ENCODE measurements around the gene HTR2C. TPM values are rescaled to one million over a fixed set of nuclear protein-coding genes. Genes with fewer than 3 reads are reported as not detected.

Gene HTR2C
- total RNA-seq, 1 experiment from 2014 or later: 1.5 TPM

- Histone ChIP-seq H4K8ac (replicated peaks; ENCODE audit: insufficient read length, low read depth, low read length) (no peak overlapping the region), H3K79me1 (ENCODE audit: insufficient read depth, low read depth, low read length, poor library complexity, severe bottlenecking) (no peaks in the 10 kb centered on the region), H2BK12ac (ENCODE audit: insufficient read length, low read depth, low read length) (no peak overlapping the region), H3K27ac (ENCODE audit: insufficient read length, low read depth, low read length) (no peak overlapping the region), H3K18ac (ENCODE audit: insufficient read length, low read depth, low read length) (no peak overlapping the region), H2BK20ac (ENCODE audit: low read depth, low read length, poor library complexity, severe bottlenecking) (no peak overlapping the region), H2AFZ (ENCODE audit: low read length) (no peak overlapping the region), H3T11ph (ENCODE audit: low read length) (no peak overlapping the region), H2BK5ac (ENCODE audit: insufficient read length, low read length) (no peak overlapping the region), H3K9ac (ENCODE audit: extremely low read depth, insufficient read length, low read length) (no peak overlapping the region), H3K9me3 (ENCODE audit: control insufficient read depth, low read depth, low read length) (no peaks in the 10 kb centered on the region), H3K4me1 (ENCODE audit: insufficient read depth, low read length) (peaks cover 6% of the 10 kb centered on the region; the same call in 1 of the 2 replicates), H4K91ac (ENCODE audit: insufficient read length, low read depth, low read length) (no peak overlapping the region), H3K79me2 (ENCODE audit: insufficient read depth, low read length) (no peaks in the 10 kb centered on the region), H3K23ac (ENCODE audit: insufficient read length, low read depth, low read length) (no peak overlapping the region), H2BK15ac (ENCODE audit: low read depth, low read length) (no peak overlapping the region), H3K4ac (ENCODE audit: low read depth, low read length) (no peak overlapping the region), H2BK120ac (ENCODE audit: low read depth, low read length, poor library complexity, severe bottlenecking) (no peak overlapping the region), H3K14ac (ENCODE audit: insufficient read depth, low read length) (no peak overlapping the region), H4K5ac (ENCODE audit: insufficient read length, low read depth, low read length) (no peak overlapping the region), H3K56ac (ENCODE audit: insufficient read length, low read depth, low read length) (no peak overlapping the region), H3K27me3 (ENCODE audit: insufficient read depth, low read length) (no peaks in the 10 kb centered on the region), H2AK5ac (ENCODE audit: insufficient read length, low read length) (no peak overlapping the region), H3K23me2 (ENCODE audit: insufficient read length, low read depth, low read length, poor library complexity, severe bottlenecking) (no peaks in the 10 kb centered on the region), H4K20me1 (ENCODE audit: control insufficient read depth, insufficient read depth, insufficient read length) (no peaks in the 10 kb centered on the region), H3K4me2 (ENCODE audit: insufficient read depth, insufficient read length, low read length) (no peak overlapping the region)
- Mint-ChIP-seq H3K9me3 (peaks cover 0 to 5% of the 10 kb centered on the region in 2 experiments; a peak in 3 of 5 replicates), H3K27me3 (ENCODE audit: low read depth) (no peaks in the 10 kb centered on the region; the same call in 1 of the 2 replicates), H3K27ac (no peak overlapping the region), H3K4me1 (peaks cover 48 to 61% of the 10 kb centered on the region in 2 experiments), H3K4me3 (no peak overlapping the region), H3K36me3 (ENCODE audit: insufficient read depth in 1 of 3, low read depth in 3 of 3) (peaks cover 0 to 20% (median 3%) of the 10 kb centered on the region in 3 experiments; a peak in 4 of 7 replicates)
- no CpG with 5 or more reads among the region's 3 CpGs for WGBS (ENCODE audit: extremely low coverage, insufficient read length, low lambda C conversion rate)
- no peak for DNase-seq
- no peak for TF ChIP-seq CTCF (conservative IDR thresholded peaks at IDR 0.05)
Measured at GRCh38 chrX:114903618-114904017, 319.7 kb downstream of the HTR2C start.

Data from H9 (cell line).